Spleen (tissue), 11 donors: ENCODE measurements around the gene ZNF778. TPM values are rescaled to one million over a fixed set of nuclear protein-coding genes. Genes with fewer than 3 reads are reported as not detected.

Experiments used
- DNase-seq: peaks from one replicate; pipeline ENCODE4 v3.0.0-alpha.2; 2020
- H3K27ac ChIP-seq, 8 donors: fragments of 200-600 bp; sonication (generic) in 7 of 8; 1 replicate in 4 of 8; 2 replicates in 4 of 8; pipeline versions ENCODE4 v1.5.0 to v1.8.0; 2016 to 2021; ENCODE audit warnings: inconsistent platforms in 4 of 8, mild to moderate bottlenecking in 4 of 8, moderate library complexity in 1 of 8
- H3K27me3 ChIP-seq, 7 donors: fragments of 200-600 bp; sonication (generic) in 6 of 7; replicated peaks in 1 of 7; 1 replicate in 4 of 7; 2 replicates in 3 of 7; pipeline versions ENCODE4 v1.5.0 to v1.8.0; 2016 to 2021; ENCODE audit warnings: inconsistent platforms in 3 of 7, mild to moderate bottlenecking in 1 of 7
- H3K36me3 ChIP-seq, 6 donors: fragments of 200-600 bp; sonication (generic) in 5 of 6; 1 replicate in 4 of 6; 2 replicates in 2 of 6; pipeline versions ENCODE4 v1.5.0 to v1.8.0; 2016 to 2021; ENCODE audit warnings: inconsistent platforms in 2 of 6
- H3K4me1 ChIP-seq, 6 donors: fragments of 200-600 bp; sonication (generic) in 5 of 6; 1 replicate in 3 of 6; 2 replicates in 3 of 6; pipeline versions ENCODE4 v1.5.0 to v1.8.0; 2016 to 2021; ENCODE audit warnings: inconsistent platforms in 3 of 6
- H3K4me3 ChIP-seq, 8 donors: fragments of 200-600 bp; sonication (generic) in 7 of 8; 1 replicate in 4 of 8; 2 replicates in 4 of 8; pipeline versions ENCODE4 v1.5.0 to v1.8.0; 2016 to 2021; ENCODE audit warnings: inconsistent platforms in 4 of 8, mild to moderate bottlenecking in 4 of 8, moderate library complexity in 2 of 8
- H3K9me3 ChIP-seq, 8 donors: fragments of 200-600 bp; sonication (generic) in 7 of 8; 1 replicate in 4 of 8; 2 replicates in 4 of 8; pipeline versions ENCODE4 v1.5.0 to v1.8.0; 2016 to 2021; ENCODE audit warnings: inconsistent platforms in 4 of 8
- CTCF ChIP-seq, 11 experiments: fragments of 200-600 bp in 7 of 11; fragments of 450-650 bp in 4 of 11; sonication (generic) in 4 of 11; IDR thresholded peaks in 8 of 11; conservative IDR thresholded peaks in 3 of 11; 1 replicate in 7 of 11; 2 replicates in 4 of 11; pipeline versions ENCODE4 v1.4.0 to v1.8.0; 2016 to 2021; ENCODE audit warnings: antibody characterized with exemption in 11 of 11, inconsistent platforms in 4 of 11, mild to moderate bottlenecking in 1 of 11
- POLR2A ChIP-seq, 3 donors: fragments of 450-650 bp; IDR thresholded peaks; one replicate each; pipeline ENCODE4 v1.5.1; 2017; ENCODE audit warnings: antibody characterized with exemption in 3 of 3, mild to moderate bottlenecking in 1 of 3
- POLR2AphosphoS5 ChIP-seq, 3 donors: sonication (generic); formaldehyde crosslinking; IDR thresholded peaks; one replicate each; pipeline ENCODE4 v1.5.1; 2017; ENCODE audit warnings: antibody characterized with exemption in 3 of 3
- WGBS, 5 donors: extraction: QIAGEN DNeasy Blood & Tissue Kit in 3 of 5; methylation state at CpG; one replicate each; pipeline versions ENCODE4 v1.1.5 to v1.1.7; 2013 to 2018; 5-methylcytosine and 5-hydroxymethylcytosine counted together
- intact Hi-C: fragments of 100-400 bp; cut with DNase I; formaldehyde crosslinking; loops from one replicate; pipeline ENCODE4 v1.15.0; 2023; ENCODE audit warnings: low total_unique reads
- polyA plus RNA-seq, 3 donors: library from polyadenylated mRNA; stranded (reverse); fragments of 200-250 nt; gene quantifications; one replicate each; pipeline ENCODE4 v1.2.1, GENCODE V29; 2013
- total RNA-seq, 7 donors: library from RNA; depleted of rRNA in 3 of 7; stranded (reverse); fragments of >200 nt in 3 of 7; fragmentation: NEBNext Ultra II Directional in 4 of 7; extraction: Animal tissue kit (Norgen Biotek cat#: 25700) in 4 of 7; gene quantifications; one replicate each; pipeline versions ENCODE4 v1.1.0 to v1.2.1, GENCODE V29; 2016 to 2021
- donor health status: healthy with polysubstance abuse.
- donor health status: DM: no; HTN: no; CAD: no; lungs with moderate emphysema.
- donor health status: DM: no; HTN: no; CAD: no.
- donor health status: Bipolar disorder and iron deficiency.
- donor health status: healthy.
- donor health status: DM: no; HTN: no; CAD: no.
- donor health status: DM: yes; HTN: yes; CAD: no.

ZNF778 gene
- total and polyA plus RNA-seq, 10 donors, result 1.6 to 34.4 (median 10.7) TPM

DNA sequence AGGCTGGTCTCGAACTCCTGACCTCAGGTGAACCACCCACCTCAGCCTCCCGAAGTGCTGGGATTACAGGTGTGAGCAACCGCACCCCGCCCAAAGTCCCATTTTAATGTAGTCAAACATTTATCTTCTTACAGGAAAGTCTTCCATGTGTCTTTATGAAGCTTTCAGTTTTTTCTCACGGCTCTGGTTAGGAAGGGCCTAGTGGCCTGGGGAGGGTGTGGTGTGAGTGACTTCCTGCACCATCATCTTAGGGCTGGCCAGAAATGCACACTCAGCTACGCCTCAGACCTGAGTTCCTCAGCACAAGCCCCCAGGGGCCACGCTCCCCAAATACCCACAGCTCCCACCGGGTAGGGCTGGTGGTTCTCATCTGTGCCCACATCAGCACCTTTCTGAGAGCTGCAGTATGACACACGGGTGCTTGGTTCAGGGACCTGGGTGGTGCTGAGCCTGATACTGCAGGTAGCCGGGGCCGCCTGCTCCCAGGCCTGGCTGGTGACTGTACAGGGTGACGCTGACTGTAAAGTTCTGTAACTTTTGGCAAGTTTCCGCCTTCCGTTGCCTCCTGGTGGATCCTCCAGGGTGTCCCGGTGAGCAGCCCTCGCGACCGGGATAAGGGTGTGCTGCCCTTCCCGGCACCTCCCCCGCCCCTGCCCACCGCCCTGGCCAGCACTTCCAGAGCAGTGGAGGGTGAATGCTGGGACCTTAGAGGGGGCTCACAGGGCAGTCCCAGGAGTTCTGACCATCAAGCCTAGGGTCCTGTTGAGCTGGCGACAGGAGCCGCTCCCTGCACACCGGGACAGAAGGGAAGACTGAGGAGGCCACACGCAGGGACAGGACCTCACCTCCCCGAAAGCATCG, 52.5 kb downstream of the ZNF778 start:
- peaks cover 0 to 15% (median 2%) of the 10 kb centered on the region in 6 donors for H3K4me1 ChIP-seq
- DNase-seq, result peak; percentile 60

GRCh38 chr16:89270666-89271345, 53.3 kb downstream of the ZNF778 start:
- Histone ChIP-seq H3K9me3 (no peaks in the 10 kb centered on the region), H3K27ac (no peak overlapping the region), H3K27me3 (no peaks in the 10 kb centered on the region), H3K4me1 (peaks cover 0 to 15% (median 2%) of the 10 kb centered on the region in 6 donors), H3K4me3 (no peak overlapping the region), H3K36me3 (peaks cover 3 to 96% (median 88%) of the 10 kb centered on the region in 6 donors)
- 93 to 98% (median 96%) methylated on average over 31 to 32 of the region's 32 CpGs for WGBS, 5 donors
- intact Hi-C loops, result no loop called here
- DNase-seq, result peak; percentile 46
- no peak for TF ChIP-seq CTCF (IDR thresholded peaks at IDR 0.05 in 8 of 11, conservative IDR thresholded peaks at IDR 0.05 in 3 of 11)
- TF ChIP-seq POLR2A (IDR thresholded peaks at IDR 0.05), result no peak
- TF ChIP-seq POLR2AphosphoS5 (IDR thresholded peaks at IDR 0.05), result peak in 1 of 3 donors; percentile 29

More for the DNA sequence above, 52.5 kb downstream of the ZNF778 start:
- 91 to 96% (median 95%) methylated on average over 20 to 27 of the region's 27 CpGs for WGBS, 5 donors
- no peaks in the 10 kb centered on the region for H3K9me3 ChIP-seq
- H3K27ac ChIP-seq, result no peak overlapping the region
- H3K36me3 ChIP-seq, result peaks cover 3 to 96% (median 88%) of the 10 kb centered on the region in 6 donors
- TF ChIP-seq POLR2AphosphoS5 (IDR thresholded peaks at IDR 0.05), result peak in 1 of 3 donors; percentile 13
- no peak for TF ChIP-seq POLR2A (IDR thresholded peaks at IDR 0.05)
- TF ChIP-seq CTCF (IDR thresholded peaks at IDR 0.05 in 8 of 11, conservative IDR thresholded peaks at IDR 0.05 in 3 of 11), result no peak
- intact Hi-C loops, result no loop called here
- H3K4me3 ChIP-seq, result no peak overlapping the region
- no peaks in the 10 kb centered on the region for H3K27me3 ChIP-seq

- H3K9me3 ChIP-seq, result no peaks in the 10 kb centered on the region
- no peaks in the 10 kb centered on the region for H3K27me3 ChIP-seq
- no peak for DNase-seq
- no peak overlapping the region for H3K4me3 ChIP-seq
- 95 to 98% (median 97%) methylated on average over 6 of the region's 6 CpGs for WGBS, 5 donors
- peaks cover 0 to 15% (median 2%) of the 10 kb centered on the region in 6 donors for H3K4me1 ChIP-seq
- TF ChIP-seq POLR2AphosphoS5 (IDR thresholded peaks at IDR 0.05) (no peak), POLR2A (IDR thresholded peaks at IDR 0.05) (no peak), CTCF (IDR thresholded peaks at IDR 0.05 in 8 of 11, conservative IDR thresholded peaks at IDR 0.05 in 3 of 11) (no peak)
- peaks cover 0 to 96% (median 86%) of the 10 kb centered on the region in 6 donors for H3K36me3 ChIP-seq
- H3K27ac ChIP-seq, result no peak overlapping the region
- intact Hi-C loops, result no loop called here
These were observed 55.1 kb downstream of the ZNF778 start for GRCh38 chr16:89272631-89273030.
